NAMALWA (cell line): ENCODE data around the gene MIEF2.
"Not testable (repeated sequence)": the region's sequence is repeated elsewhere in the genome, so short reads cannot be mapped to it uniquely, and the experiment has no call there.

Experiments used
- DNase-seq: peaks from one replicate; pipeline ENCODE4 v3.0.0-alpha.2; 2015; ENCODE audit warnings: low spot score

The MIEF2 gene

DNA sequence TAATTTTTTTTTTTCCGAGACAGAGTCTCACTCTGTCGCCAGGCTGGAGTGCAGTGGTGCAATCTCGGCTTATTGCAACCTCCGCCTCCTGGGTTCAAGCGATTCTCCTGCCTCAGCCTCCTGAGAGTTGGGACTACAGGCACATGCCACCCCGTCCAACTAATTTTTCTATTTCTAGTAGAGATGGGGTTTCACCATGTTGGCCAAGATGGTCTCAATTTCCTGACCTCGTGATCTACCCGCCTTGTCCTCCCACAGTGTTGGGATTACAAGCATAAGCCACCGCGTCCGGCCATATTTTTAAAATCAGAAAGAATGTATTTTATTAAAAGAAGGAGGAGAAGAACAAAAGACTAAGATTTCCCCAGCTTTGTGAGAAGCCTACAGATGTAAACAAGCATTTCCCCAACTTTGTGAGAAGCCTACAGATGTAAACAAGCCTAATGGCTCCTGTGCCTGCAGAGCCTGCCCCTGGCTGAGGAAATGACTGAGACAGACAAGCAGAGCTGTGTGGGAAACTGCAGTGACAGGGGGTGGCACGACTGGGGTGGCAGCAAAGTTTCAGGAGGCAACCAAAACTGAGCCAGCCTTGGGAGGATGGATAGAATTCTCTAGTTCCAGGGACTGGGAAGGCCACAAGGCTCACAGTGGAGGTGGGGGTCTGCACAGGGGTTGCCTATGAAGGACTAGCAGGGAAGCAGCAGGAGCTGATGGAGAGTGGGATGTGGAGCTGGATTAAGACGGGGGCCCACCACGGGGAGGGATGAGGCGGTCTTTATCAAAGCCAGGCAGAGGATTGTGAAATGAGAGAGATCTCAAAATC is 31.5 kb downstream of the MIEF2 start:
- no peak for DNase-seq

DNA sequence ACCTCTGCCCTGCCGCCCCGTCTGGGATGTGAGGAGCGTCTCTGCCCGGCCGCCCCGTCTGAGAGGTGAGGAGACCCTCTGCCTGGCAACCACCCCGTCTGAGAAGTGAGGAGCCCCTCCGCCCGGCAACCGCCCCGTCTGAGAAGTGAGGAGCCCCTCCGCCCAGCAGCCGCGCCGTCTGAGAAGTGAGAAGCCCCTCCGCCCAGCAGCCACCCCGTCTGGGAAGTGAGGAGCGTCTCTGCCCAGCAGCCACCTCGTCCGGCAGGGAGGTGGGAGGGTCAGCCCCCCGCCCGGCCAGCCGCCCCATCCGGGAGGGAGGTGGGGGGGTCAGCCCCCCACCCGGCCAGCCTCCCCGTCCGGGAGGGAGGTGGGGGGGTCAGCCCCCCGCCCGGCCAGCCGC is 37.6 kb downstream of the MIEF2 start:
- not testable (repeated sequence) for DNase-seq

DNA sequence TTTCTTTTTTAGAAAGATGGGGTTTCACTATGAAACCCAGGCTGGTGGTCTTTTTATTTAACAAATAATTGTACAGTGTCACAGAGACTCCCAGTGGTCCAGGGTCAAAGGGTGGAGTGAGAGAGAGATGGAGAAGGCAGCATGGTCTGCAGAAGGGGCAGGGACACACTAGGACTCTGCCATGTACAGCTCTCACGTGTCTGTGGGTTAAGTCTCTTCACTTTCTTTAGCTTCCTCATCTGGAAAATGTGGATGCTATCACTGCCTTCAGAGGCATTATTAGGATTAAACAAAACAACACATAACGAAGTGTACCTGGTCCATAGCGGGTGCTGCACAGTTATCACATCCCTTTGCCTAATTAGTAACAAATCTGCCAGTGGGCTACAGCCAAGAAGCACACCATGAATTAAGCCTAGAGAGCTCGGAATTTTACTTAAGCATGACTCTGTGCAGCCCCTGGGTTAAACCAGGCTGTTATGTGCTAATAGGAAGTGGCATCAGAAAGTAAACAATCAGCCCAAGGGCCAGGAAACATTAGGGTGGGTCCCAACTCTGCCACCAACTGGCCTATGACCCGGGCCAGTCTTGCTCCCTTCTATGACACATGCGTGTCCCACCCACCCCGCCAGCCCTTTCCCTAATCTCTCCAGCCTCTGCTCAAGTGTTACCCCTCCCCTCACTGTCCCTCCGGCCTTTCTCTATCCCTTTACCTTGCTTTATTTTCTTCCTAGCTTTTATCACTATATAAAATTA is 40.4 kb downstream of the MIEF2 start:
- no peak for DNase-seq

DNA sequence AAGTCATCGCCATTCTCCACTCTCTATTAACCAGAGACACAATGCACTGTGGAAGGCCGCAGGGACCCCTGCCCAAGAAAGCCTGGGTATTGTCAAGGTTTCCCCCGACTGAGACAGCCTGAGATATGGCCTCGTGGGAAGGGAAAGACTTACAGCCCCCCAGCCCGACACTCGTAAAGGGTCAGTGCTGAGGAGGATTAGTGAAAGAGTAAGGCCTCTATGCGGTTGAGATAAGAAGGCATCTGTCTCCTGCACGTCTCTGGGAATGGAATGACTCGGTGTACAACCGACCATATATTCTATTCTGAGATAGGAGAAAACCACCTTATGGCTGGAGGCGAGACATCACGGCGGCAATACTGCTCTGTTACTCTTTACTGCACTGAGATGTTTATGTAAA is 42.7 kb downstream of the MIEF2 start:
- not testable (repeated sequence) for DNase-seq

DNA sequence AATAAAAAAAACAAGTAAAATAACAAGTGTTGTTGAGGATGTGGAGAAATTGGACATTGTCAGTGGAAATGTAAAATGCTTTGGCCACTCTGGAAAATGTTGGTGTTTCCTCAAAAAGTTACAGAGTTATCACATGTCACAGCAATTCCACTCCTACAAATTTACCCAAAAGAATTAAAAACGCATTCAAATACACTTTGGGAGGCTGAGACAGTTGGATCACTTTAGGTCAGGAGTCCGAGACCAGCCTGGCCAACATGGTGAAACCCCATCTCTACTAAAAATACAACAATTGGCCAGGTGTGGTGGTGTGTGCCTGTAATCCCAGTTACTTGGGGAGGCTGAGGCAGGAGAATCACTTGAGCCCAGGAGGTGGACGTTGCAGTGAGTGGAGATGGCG is 48.7 kb downstream of the MIEF2 start:
- no peak for DNase-seq

DNA sequence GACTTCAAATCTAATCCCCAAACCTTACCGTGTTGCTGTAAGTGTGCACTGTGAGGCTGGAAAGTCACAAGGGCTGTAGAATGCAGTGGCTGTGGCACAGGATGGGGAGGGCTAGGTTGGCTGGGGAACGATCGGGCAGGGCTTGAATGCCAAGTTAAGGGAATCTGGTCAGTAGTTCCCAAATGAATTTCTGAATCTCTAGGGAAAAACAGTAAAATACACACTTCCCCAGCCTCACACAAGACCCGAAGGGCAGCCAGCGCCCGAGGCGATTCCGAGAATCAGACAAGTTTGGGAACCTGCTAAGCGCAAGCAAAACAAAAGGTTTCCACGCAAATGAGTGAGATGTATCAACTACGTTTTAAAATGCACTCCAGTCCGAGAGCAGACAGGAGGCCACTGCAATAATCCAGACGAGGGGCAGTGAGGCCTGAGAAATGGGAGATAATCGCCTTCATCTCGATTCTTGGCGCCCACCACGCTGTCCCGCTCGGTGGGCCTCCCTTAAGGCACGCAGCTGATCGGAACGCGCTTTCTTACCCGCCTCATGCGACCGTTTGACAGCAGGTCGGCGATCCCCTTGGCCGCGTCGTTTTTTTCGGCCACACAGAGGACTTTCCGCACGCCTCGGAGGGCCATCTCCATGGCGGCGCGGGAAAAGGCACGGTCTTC is 53.7 kb downstream of the MIEF2 start:
- peak; percentile 14 for DNase-seq

DNA sequence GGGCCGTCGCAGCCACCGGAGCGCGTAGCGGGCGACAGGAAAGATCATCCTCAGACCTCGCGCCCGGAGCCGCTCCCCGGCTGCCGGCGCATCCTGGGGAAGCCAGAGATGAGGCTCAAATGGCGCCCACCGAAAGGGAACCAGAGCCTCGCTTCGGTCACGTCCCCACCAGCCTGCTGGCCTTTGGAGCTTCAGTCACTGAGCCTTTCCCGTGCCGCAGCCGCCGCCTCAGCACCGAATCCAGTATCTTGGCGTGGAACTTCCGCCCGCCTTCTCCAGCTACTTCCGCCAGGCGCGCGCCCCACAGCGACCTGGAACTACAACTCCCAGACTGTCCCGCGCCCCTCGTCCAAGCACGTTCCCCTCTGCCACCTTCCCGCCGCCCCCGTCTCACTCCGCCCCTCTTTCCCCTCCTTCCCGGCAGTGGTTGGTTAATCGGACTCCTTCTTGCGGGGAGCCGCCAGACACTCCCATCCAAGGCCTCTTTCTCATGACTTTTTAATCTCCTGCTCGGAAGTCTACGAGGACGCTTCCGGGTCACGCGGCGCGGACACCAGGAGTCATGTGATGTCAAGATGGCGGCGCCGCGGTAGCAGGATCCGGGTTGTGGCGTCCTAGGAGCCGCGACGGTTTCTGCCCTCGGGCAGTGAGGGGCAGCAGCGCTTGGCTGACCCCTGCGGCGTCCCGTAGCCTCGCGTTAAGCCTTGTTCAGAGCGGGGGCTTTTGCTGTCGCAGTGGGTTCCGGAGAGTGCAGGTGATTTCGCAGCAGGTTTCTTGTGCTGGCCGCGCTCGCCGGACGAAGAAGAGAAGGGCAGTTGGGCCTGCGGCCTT is 54.5 kb downstream of the MIEF2 start, which contains the start of the genes SMCR8 and TOP3A:
Gene SMCR8 (plus strand): TSS at position 563 of the 831 bp plus-strand sequence. CDS start 497 bp downstream, outside the sequence.
Gene TOP3A (minus strand): TSS at position 264 of the 831 bp plus-strand sequence. CDS start 216 bp downstream, at position 48.
- peak; percentile 92 for DNase-seq

DNA sequence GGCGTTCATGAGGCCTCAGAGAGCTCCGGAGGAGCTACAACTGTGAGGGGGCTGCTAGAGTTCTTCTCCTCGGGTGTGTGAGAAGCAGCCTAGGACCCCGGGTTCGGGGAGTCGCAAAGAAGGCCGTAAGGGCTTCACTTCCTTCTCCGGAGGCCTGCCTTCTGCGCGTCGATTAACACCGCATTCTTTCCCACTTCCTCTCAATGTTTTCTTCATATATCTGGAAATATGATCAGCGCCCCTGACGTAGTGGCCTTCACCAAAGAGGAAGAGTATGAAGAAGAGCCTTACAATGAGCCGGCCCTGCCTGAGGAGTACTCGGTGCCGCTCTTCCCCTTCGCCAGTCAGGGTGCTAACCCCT is 55.1 kb downstream of the MIEF2 start:
- no peak for DNase-seq

DNA sequence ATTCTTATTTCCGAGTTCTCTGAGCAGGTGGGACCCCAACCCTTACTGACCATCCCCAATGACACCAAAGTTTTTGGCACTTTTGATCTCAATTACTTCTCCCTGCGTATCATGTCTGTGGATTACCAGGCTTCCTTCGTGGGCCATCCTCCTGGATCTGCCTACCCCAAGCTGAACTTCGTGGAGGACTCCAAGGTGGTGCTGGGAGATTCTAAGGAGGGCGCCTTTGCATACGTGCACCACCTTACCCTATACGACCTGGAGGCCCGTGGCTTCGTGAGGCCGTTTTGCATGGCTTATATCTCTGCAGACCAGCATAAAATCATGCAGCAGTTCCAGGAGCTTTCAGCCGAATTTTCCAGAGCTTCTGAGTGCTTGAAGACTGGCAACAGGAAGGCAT is 55.5 kb downstream of the MIEF2 start:
- DNase-seq, result no peak
